Measurements from ENCODE around the gene GFOD1. TPM values are rescaled to one million over a fixed set of nuclear protein-coding genes. Genes with fewer than 3 reads are reported as not detected.
A peak's percentile ranks its signal among the peaks of the same experiment; 100 is the strongest.

GFOD1 gene
- total and polyA plus RNA-seq, 2 of the 4 experiments (the other 2 are of a cell fraction) = 1.8 to 3.4 TPM

- Histone ChIP-seq H2BK15ac (ENCODE audit: low read depth, low read length) (no peak overlapping the region), H2AK9ac (replicated peaks; ENCODE audit: low read depth, low read length, poor library complexity) (no peak overlapping the region), H3K9me3 (ENCODE audit: control insufficient read depth, insufficient read depth, low read length) (no peaks in the 10 kb centered on the region), H3K4ac (ENCODE audit: low read depth, low read length) (no peak overlapping the region), H3K23ac (ENCODE audit: low read depth, low read length) (no peak overlapping the region), H3K9ac (ENCODE audit: low read depth, low read length) (no peak overlapping the region), H3K27ac (ENCODE audit: insufficient read depth, low read length) (no peak overlapping the region), H3K4me2 (ENCODE audit: low read depth, low read length) (no peak overlapping the region), H3K4me3 (ENCODE audit: insufficient read depth, low read depth, low read length) (no peak overlapping the region), H2BK20ac (ENCODE audit: low read depth, low read length) (no peak overlapping the region), H3K56ac (ENCODE audit: extremely low read depth, insufficient read depth, low read length) (no peak overlapping the region), H2AK5ac (ENCODE audit: low read depth, low read length) (no peak overlapping the region), H3K27me3 (ENCODE audit: control insufficient read depth, insufficient read depth, low read length) (no peaks in the 10 kb centered on the region), H2BK120ac (ENCODE audit: low read depth, low read length) (no peak overlapping the region), H3K14ac (replicated peaks; ENCODE audit: low read depth, low read length) (no peak overlapping the region), H2BK5ac (ENCODE audit: low read depth, low read length, poor library complexity, severe bottlenecking) (no peak overlapping the region), H4K8ac (ENCODE audit: low read depth in 2 of 2, low read length in 2 of 2) (no peak overlapping the region), H3K79me1 (ENCODE audit: low read depth in 1 of 2, low read length in 2 of 2) (peaks cover 0 to 3% of the 10 kb centered on the region in 2 experiments; a peak in 2 of 4 replicates), H3K9me1 (ENCODE audit: insufficient read depth, low read length) (peaks cover 1% of the 10 kb centered on the region; the same call in 1 of the 2 replicates), H3K18ac (ENCODE audit: low read depth, low read length) (no peak overlapping the region), H2AFZ (replicated peaks; ENCODE audit: low read length, poor library complexity) (no peak overlapping the region), H3K36me3 (ENCODE audit: control insufficient read depth, insufficient read depth, low read length) (no peaks in the 10 kb centered on the region), H3K4me1 (ENCODE audit: control insufficient read depth, insufficient read depth, low read length) (peaks cover 2% of the 10 kb centered on the region; the same call in 1 of the 2 replicates), H4K5ac (ENCODE audit: low read depth, low read length) (no peak overlapping the region), H4K91ac (ENCODE audit: insufficient read depth, low read depth, low read length) (no peak overlapping the region), H4K20me1 (ENCODE audit: insufficient read depth, low read length) (no peaks in the 10 kb centered on the region)
- 21% methylated on average over 2 of the region's 9 CpGs; no CpG with 5 or more reads in 1 of the 2 experiments for WGBS, 2 experiments (ENCODE audit: extremely low coverage in 2 of 2, insufficient read length in 1 of 2)
- intact Hi-C loops (cut with micrococcal nuclease) = no loop called here
- in situ Hi-C loops (cut with MboI; ENCODE audit: low sequenced_read_pairs) = no loop called here
- no TSS peak for BruUV-seq (replicated peaks)
- CTCF ChIA-PET = interaction anchor here (0.6 kb wide), 2 partner anchors 16 kb away, joined by 3 read pairs; no protein-coding TSS in a partner anchor
- POLR2A ChIA-PET (ENCODE audit: unreplicated experiment) = no interaction called here
- ATAC-seq (ENCODE audit: low read depth) (peak; percentile 24; the same call in 1 of the 2 replicates), DNase-seq (no peak)
- dilution Hi-C loops (cut with HindIII; ENCODE audit: low sequenced_read_pairs, unreplicated experiment) = no loop called here
- TF ChIP-seq MAZ (IDR thresholded peaks at IDR 0.05; ENCODE audit: borderline replicate concordance, low read depth, low read length) (no peak), RCOR1 (IDR thresholded peaks at IDR 0.05; ENCODE audit: insufficient replicate concordance, low read length) (no peak), CEBPB (IDR thresholded peaks at IDR 0.05; ENCODE audit: low read depth, low read length) (no peak), USF2 (IDR thresholded peaks at IDR 0.05; ENCODE audit: low read depth, low read length) (no peak), MAFK (IDR thresholded peaks at IDR 0.05; ENCODE audit: low read depth, low read length) (no peak), CTCF (conservative IDR thresholded peaks at IDR 0.05; ENCODE audit: low read depth, low read length) (no peak), MXI1 (IDR thresholded peaks at IDR 0.05; ENCODE audit: borderline replicate concordance, low read depth, low read length) (no peak), RFX5 (IDR thresholded peaks at IDR 0.05; ENCODE audit: low read depth, low read length) (no peak), RAD21 (IDR thresholded peaks at IDR 0.05; ENCODE audit: low read length) (no peak), NFE2L2 (IDR thresholded peaks at IDR 0.05; ENCODE audit: low read depth, low read length) (no peak), SMC3 (IDR thresholded peaks at IDR 0.05; ENCODE audit: low read depth, low read length) (no peak), FOS (IDR thresholded peaks at IDR 0.05; ENCODE audit: low read depth, low read length) (no peak), BHLHE40 (IDR thresholded peaks at IDR 0.05; ENCODE audit: low read depth, low read length) (no peak), POLR2A (IDR thresholded peaks at IDR 0.05; ENCODE audit: low read depth, low read length) (no peak), ELK1 (IDR thresholded peaks at IDR 0.05; ENCODE audit: borderline replicate concordance, low read depth, low read length) (no peak)
Measured at GRCh38 chr6:13372688-13373487, 114.5 kb downstream of the GFOD1 start.
